WTC11 (cell line): ENCODE data around the gene PIGU. TPM values are rescaled to one million over a fixed set of nuclear protein-coding genes. Genes with fewer than 3 reads are reported as not detected.
A peak's percentile ranks its signal among the peaks of the same experiment; 100 is the strongest.

ENCODE experiments used
- ATAC-seq: fragments of 200-7000 bp; cut with Tn5 transposase; 2 replicates; pipeline ENCODE4 v1.10.0; 2021; ENCODE audit warnings: mild to moderate bottlenecking, moderate library complexity
- CTCF ChIA-PET: fragments of 300-600 bp; sonication (Branson Sonifier 250); formaldehyde crosslinking; loops from one replicate; lab custom pipeline; 2021; ENCODE audit warnings: antibody characterized with exemption; lab: Charles Lee
- POLR2A ChIA-PET: fragments of 350-600 bp; sonication (Branson Sonifier 250); formaldehyde crosslinking; loops from one replicate; lab custom pipeline; 2021; ENCODE audit warnings: antibody characterized with exemption; lab: Charles Lee
- DNase-seq: peaks from one replicate; pipeline ENCODE4 v3.0.0; 2021; ENCODE audit warnings: low spot score
- H3K27ac Mint-ChIP-seq: 2 replicates; pipeline ENCODE4 v1.8.0; 2021; ENCODE audit warnings: mixed read lengths
- H3K27me3 Mint-ChIP-seq: 2 replicates; pipeline ENCODE4 v1.8.0; 2021; ENCODE audit warnings: low read depth, mild to moderate bottlenecking, moderate library complexity, mixed read lengths
- H3K36me3 Mint-ChIP-seq: 2 replicates; pipeline ENCODE4 v1.8.0; 2021; ENCODE audit warnings: mixed read lengths
- H3K4me1 Mint-ChIP-seq: 2 replicates; pipeline ENCODE4 v1.8.0; 2022; ENCODE audit warnings: mixed read lengths
- H3K4me3 Mint-ChIP-seq: 2 replicates; pipeline ENCODE4 v1.8.0; 2021; ENCODE audit warnings: mild to moderate bottlenecking, moderate library complexity, mixed read lengths
- H3K9me3 Mint-ChIP-seq: 2 replicates; pipeline ENCODE4 v1.8.0; 2021; ENCODE audit warnings: mixed read lengths
- ATF3 ChIP-seq: sonication (generic); formaldehyde crosslinking; conservative IDR thresholded peaks from 2 replicates; pipeline ENCODE4 v1.8.1; 2022; ENCODE audit warnings: mild to moderate bottlenecking, missing genetic modification reagents
- CREM ChIP-seq: sonication (generic); formaldehyde crosslinking; IDR thresholded peaks from 2 replicates; pipeline ENCODE4 v1.8.1; 2022; ENCODE audit warnings: mild to moderate bottlenecking, missing genetic modification reagents, moderate library complexity
- ETV6 ChIP-seq: sonication (generic); formaldehyde crosslinking; IDR thresholded peaks from 2 replicates; pipeline ENCODE4 v1.8.1; 2022; ENCODE audit warnings: mild to moderate bottlenecking, missing genetic modification reagents
- GABPB1 ChIP-seq: sonication (generic); formaldehyde crosslinking; IDR thresholded peaks from 2 replicates; pipeline ENCODE4 v1.8.1; 2023; ENCODE audit warnings: mild to moderate bottlenecking, missing genetic modification reagents
- HMGXB4 ChIP-seq: sonication (generic); formaldehyde crosslinking; IDR thresholded peaks from 2 replicates; pipeline ENCODE4 v1.8.1; 2023; ENCODE audit warnings: mild to moderate bottlenecking, moderate library complexity, missing genetic modification reagents
- NFATC4 ChIP-seq: fragments of 250-450 bp; sonication (Bioruptor Pico); IDR thresholded peaks from 2 replicates; pipeline ENCODE4 v1.9.0; 2021; ENCODE audit warnings: mild to moderate bottlenecking
- NR2C2 ChIP-seq: sonication (generic); formaldehyde crosslinking; IDR thresholded peaks from 2 replicates; pipeline ENCODE4 v1.8.0; 2022; ENCODE audit warnings: mild to moderate bottlenecking, missing genetic modification reagents
- TEAD4 ChIP-seq: sonication (generic); formaldehyde crosslinking; IDR thresholded peaks from 2 replicates; pipeline ENCODE4 v1.8.0; 2022; ENCODE audit warnings: mild to moderate bottlenecking, missing genetic modification reagents
- TP53 ChIP-seq: sonication (generic); formaldehyde crosslinking; IDR thresholded peaks from 2 replicates; pipeline ENCODE4 v1.8.1; 2023; ENCODE audit warnings: mild to moderate bottlenecking, missing genetic modification reagents
- USF1 ChIP-seq: sonication (generic); formaldehyde crosslinking; IDR thresholded peaks from 2 replicates; pipeline ENCODE4 v1.8.0; 2022; ENCODE audit warnings: mild to moderate bottlenecking, missing genetic modification reagents
- USF2 ChIP-seq: sonication (generic); formaldehyde crosslinking; IDR thresholded peaks from 2 replicates; pipeline ENCODE4 v1.8.1; 2023; ENCODE audit warnings: mild to moderate bottlenecking, missing genetic modification reagents, moderate library complexity
- ZBTB21 ChIP-seq: sonication (generic); formaldehyde crosslinking; IDR thresholded peaks from 2 replicates; pipeline ENCODE4 v1.8.1; 2023; ENCODE audit warnings: mild to moderate bottlenecking, missing genetic modification reagents, borderline replicate concordance
- ZBTB43 ChIP-seq: sonication (generic); formaldehyde crosslinking; IDR thresholded peaks from 2 replicates; pipeline ENCODE4 v1.8.1; 2023; ENCODE audit warnings: mild to moderate bottlenecking, missing genetic modification reagents
- ZNF281 ChIP-seq: sonication (generic); formaldehyde crosslinking; IDR thresholded peaks from 2 replicates; pipeline ENCODE4 v1.8.0; 2023; ENCODE audit warnings: mild to moderate bottlenecking, missing genetic modification reagents
- ZNF396 ChIP-seq: fragments of 250-450 bp; sonication (Bioruptor Pico); IDR thresholded peaks from 2 replicates; pipeline ENCODE4 v1.8.0; 2021; ENCODE audit warnings: mild to moderate bottlenecking, moderate library complexity, borderline replicate concordance
- total RNA-seq: library from RNA; stranded (reverse); gene quantifications from 3 replicates; pipeline ENCODE4 v1.2.3, GENCODE V29; 2021

The PIGU gene
- total RNA-seq, 1 experiment from 2014 or later: 24.8 TPM

GRCh38 chr20:34571753-34572152 is 105.1 kb downstream of the PIGU start:
- H3K36me3 Mint-ChIP-seq: peaks cover 8% of the 10 kb centered on the region; the same call in 1 of the 2 replicates
- ChIA-PET CTCF (interaction anchor here (0.9 to 1.4 kb wide), 5 partner anchors 9 to 136 kb away, joined by 3 to 6 read pairs (median 3); partner anchors contain the start of gene MAP1LC3A), POLR2A (no interaction called here)
- no peak for ATAC-seq
- peaks cover 23% of the 10 kb centered on the region for H3K4me1 Mint-ChIP-seq
- no peak for TF ChIP-seq USF2 (CRISPR knock-in tag)
- no peak for TF ChIP-seq NR2C2 (CRISPR knock-in tag)
- no peak for TF ChIP-seq ZBTB21 (CRISPR knock-in tag)
- TF ChIP-seq GABPB1 (CRISPR knock-in tag): no peak
- no peak for TF ChIP-seq ZNF396 (CRISPR knock-in tag)
- TF ChIP-seq ETV6: no peak
- no peak for TF ChIP-seq USF1 (CRISPR knock-in tag)
- no peak for TF ChIP-seq ZNF281 (CRISPR knock-in tag)
- TF ChIP-seq TEAD4 (CRISPR knock-in tag): no peak
- TF ChIP-seq ATF3 (CRISPR knock-in tag): no peak
- TF ChIP-seq ZBTB43: no peak
- H3K27ac Mint-ChIP-seq: no peak overlapping the region
- H3K9me3 Mint-ChIP-seq: no peaks in the 10 kb centered on the region
- no peak overlapping the region for H3K4me3 Mint-ChIP-seq
- DNase-seq: no peak
- H3K27me3 Mint-ChIP-seq: no peaks in the 10 kb centered on the region

GRCh38 chr20:34570859-34571306 is 106.0 kb downstream of the PIGU start:
- Mint-ChIP-seq H3K4me3 (no peak overlapping the region), H3K9me3 (no peaks in the 10 kb centered on the region), H3K36me3 (peaks cover 8% of the 10 kb centered on the region; the same call in 1 of the 2 replicates), H3K27me3 (no peaks in the 10 kb centered on the region), H3K4me1 (peaks cover 23% of the 10 kb centered on the region), H3K27ac (peak overlapping the region; percentile 47; the same call in 1 of the 2 replicates)
- CTCF ChIA-PET: interaction anchor here (0.8 to 1.4 kb wide), 6 partner anchors 8 to 137 kb away, joined by 3 to 6 read pairs (median 3); partner anchors contain the start of gene MAP1LC3A
- DNase-seq (no peak), ATAC-seq (no peak)
- POLR2A ChIA-PET: no interaction called here
- TF ChIP-seq HMGXB4 (CRISPR knock-in tag) (no peak), NFATC4 (CRISPR knock-in tag) (no peak), CREM (CRISPR knock-in tag) (no peak), TP53 (CRISPR knock-in tag) (no peak)
